IMR-90 (cell line): Measurements from ENCODE around the gene ASXL1.

ENCODE experiments used
- CEBPB ChIP-seq: IDR thresholded peaks from 2 replicates; pipeline ENCODE4 v1.6.1; 2012; ENCODE audit warnings: low read depth, low read length, improper control_type of control experiment
- NFE2L2 ChIP-seq: fragments of 150-350 bp; IDR thresholded peaks from 2 replicates; pipeline ENCODE4 v1.6.1; 2016; ENCODE audit warnings: low read depth, mild to moderate bottlenecking, low read length
- POLR2A ChIP-seq: IDR thresholded peaks from 2 replicates; pipeline ENCODE4 v1.6.1; 2012; ENCODE audit warnings: mild to moderate bottlenecking, low read depth, low read length
- RAD21 ChIP-seq: IDR thresholded peaks from 2 replicates; pipeline ENCODE4 v1.6.1; 2012; ENCODE audit warnings: low read length, improper control_type of control experiment
- TF ChIP-seq, protein P1 (sequence below): conservative IDR thresholded peaks from 2 replicates; pipeline ENCODE4 v1.5.1; 2012; ENCODE audit warnings: mild to moderate bottlenecking, low read depth, low read length, improper control_type of control experiment

GRCh38 chr20:32467506-32468312 lies 109.6 kb downstream of the ASXL1 start:
- no peak for TF ChIP-seq POLR2A
- TF ChIP-seq RAD21: no peak
- TF ChIP-seq, protein P1, sequence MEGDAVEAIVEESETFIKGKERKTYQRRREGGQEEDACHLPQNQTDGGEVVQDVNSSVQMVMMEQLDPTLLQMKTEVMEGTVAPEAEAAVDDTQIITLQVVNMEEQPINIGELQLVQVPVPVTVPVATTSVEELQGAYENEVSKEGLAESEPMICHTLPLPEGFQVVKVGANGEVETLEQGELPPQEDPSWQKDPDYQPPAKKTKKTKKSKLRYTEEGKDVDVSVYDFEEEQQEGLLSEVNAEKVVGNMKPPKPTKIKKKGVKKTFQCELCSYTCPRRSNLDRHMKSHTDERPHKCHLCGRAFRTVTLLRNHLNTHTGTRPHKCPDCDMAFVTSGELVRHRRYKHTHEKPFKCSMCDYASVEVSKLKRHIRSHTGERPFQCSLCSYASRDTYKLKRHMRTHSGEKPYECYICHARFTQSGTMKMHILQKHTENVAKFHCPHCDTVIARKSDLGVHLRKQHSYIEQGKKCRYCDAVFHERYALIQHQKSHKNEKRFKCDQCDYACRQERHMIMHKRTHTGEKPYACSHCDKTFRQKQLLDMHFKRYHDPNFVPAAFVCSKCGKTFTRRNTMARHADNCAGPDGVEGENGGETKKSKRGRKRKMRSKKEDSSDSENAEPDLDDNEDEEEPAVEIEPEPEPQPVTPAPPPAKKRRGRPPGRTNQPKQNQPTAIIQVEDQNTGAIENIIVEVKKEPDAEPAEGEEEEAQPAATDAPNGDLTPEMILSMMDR: no peak
- no peak for TF ChIP-seq CEBPB
- TF ChIP-seq NFE2L2: no peak
